Fibroblast of skin of abdomen (primary cell): ENCODE data around the gene CYP1A2. TPM values are rescaled to one million over a fixed set of nuclear protein-coding genes. Genes with fewer than 3 reads are reported as not detected.
"Not testable (repeated sequence)": the region's sequence is repeated elsewhere in the genome, so short reads cannot be mapped to it uniquely, and the experiment has no call there.

ENCODE experiments used
- DNase-seq: peaks from one replicate; pipeline ENCODE4 v3.0.0-alpha.2; 2013
- polyA plus RNA-seq, 2 experiments: library from polyadenylated mRNA; unstranded; fragments of 120-200 nt; gene quantifications; one replicate each; pipeline ENCODE4 v1.2.1, GENCODE V29; 2013; ENCODE audit not compliant: insufficient read length in 2 of 2

Gene CYP1A2
- polyA plus RNA-seq (2013, experiment 1 of 2; ENCODE audit: insufficient read length), result 0.08 TPM
- 0.05 TPM for polyA plus RNA-seq (2013, experiment 2 of 2; ENCODE audit: insufficient read length)

DNA sequence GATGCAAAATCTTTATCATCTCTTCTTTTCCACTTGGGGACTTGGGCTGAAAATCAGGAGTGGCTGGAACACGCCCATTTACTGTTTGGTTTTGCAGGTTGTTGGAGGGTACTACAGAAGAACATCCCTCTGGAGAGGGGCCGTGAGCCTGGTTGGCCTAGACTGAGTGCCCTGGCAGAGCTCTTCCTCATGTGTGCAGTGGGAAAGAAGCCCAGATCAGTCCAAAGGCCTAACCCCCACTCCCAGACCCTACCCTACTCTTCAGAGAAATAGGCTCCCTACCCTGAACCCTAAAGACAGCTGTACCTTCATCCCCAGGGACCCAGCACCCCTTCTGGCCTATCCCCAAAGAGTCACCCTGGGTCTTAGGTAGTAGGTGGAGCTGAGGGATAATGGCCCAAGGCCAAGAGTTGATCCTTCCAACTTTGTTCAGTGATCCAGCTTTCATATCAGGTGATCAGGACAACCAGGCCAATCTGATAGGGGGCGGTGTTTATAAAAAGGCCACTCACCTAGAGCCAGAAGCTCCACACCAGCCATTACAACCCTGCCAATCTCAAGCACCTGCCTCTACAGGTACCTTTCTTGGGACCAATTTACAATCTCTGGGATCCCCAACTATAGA is at the start of gene CYP1A2:
Gene CYP1A2 (plus strand): TSS at position 524 of the 625 bp plus-strand sequence. CDS start 894 bp downstream, outside the sequence.
- DNase-seq, result no peak

GRCh38 chr15:74709011-74709410 is 39.6 kb upstream of the CYP1A2 start:
- no peak for DNase-seq

DNA sequence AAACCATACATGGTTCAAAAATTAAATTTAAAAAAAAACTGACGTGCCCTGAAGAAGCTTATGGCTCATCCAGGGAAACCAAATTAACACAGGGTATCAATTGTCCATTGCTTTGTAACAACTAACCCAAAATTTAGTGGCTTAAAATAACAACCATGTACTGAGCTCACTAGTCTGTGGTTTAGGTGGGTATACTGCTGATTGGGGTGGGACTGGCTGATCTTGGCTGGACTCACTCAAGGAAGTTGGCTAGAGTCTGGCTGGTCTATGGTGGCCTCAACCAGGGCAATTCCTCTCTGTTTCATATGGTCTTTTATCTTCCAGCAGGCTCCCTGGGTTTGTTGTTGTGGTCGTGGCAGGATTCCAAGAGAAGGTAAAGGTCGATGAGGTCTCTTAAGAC is 38.8 kb upstream of the CYP1A2 start:
- no peak for DNase-seq

GRCh38 chr15:74710319-74711094 is 38.1 kb upstream of the CYP1A2 start:
- DNase-seq, result no peak

GRCh38 chr15:74712311-74712710 is 36.3 kb upstream of the CYP1A2 start:
- no peak for DNase-seq

GRCh38 chr15:74716651-74717050 is 32.0 kb upstream of the CYP1A2 start:
- DNase-seq, result no peak

- DNase-seq, result no peak
Measured at GRCh38 chr15:74722591-74722990, 26.1 kb upstream of the CYP1A2 start.

- DNase-seq, result no peak
Measured at GRCh38 chr15:74723187-74723586, 25.5 kb upstream of the CYP1A2 start.

- DNase-seq, result peak; percentile 35
Measured at GRCh38 chr15:74723754-74724334, 24.8 kb upstream of the CYP1A2 start.

GRCh38 chr15:74724570-74725224 is 23.9 kb upstream of the CYP1A2 start:
- no peak for DNase-seq

- no peak for DNase-seq
Measured at GRCh38 chr15:74725225-74725774, 23.3 kb upstream of the CYP1A2 start, which contains the start of gene CYP1A1. Gene CYP1A1 (minus strand): TSS chr15:74725528. CDS start chr15:74723097, 2,431 bp downstream.

- no peak for DNase-seq
Measured at GRCh38 chr15:74725845-74726773, 22.5 kb upstream of the CYP1A2 start.

DNA sequence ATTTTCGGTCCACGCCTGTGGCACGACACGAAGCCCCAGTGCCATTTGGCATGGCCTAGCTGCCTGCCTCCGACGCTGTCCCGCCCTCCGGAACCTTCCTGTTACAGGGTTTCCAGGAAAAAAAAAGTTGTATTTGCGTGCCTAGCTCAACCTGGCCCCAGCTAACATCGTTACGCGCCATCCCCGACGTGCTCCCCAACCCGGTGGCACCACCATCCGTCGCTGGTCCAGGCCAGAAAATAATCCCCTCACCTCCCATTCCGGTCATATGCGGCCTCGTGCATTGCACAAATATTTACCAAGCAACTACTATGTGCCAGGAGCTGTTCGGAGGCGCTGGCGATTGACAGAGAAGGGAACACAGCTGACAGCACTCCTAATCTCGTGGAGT is 21.9 kb upstream of the CYP1A2 start:
- no peak for DNase-seq

DNA sequence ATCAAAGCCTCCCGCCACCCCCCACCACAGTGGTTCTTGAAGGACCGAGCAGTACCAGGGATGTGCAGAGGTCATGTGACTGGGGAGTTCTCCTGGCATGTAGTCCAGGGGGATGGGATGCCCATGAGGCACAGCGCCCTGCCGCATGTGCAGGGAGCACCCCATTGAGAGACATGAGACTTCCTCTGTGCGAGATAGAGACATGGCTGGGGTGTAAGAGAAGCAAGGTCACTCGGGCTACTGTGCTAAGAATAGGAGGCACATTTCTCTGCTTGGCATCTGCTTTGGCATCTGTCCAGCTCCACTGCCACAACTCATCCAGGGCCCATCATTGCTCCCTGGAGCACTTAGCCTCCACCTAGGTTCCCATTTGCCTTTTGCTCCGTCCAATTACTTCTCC is 20.9 kb upstream of the CYP1A2 start:
- DNase-seq, result no peak

DNA sequence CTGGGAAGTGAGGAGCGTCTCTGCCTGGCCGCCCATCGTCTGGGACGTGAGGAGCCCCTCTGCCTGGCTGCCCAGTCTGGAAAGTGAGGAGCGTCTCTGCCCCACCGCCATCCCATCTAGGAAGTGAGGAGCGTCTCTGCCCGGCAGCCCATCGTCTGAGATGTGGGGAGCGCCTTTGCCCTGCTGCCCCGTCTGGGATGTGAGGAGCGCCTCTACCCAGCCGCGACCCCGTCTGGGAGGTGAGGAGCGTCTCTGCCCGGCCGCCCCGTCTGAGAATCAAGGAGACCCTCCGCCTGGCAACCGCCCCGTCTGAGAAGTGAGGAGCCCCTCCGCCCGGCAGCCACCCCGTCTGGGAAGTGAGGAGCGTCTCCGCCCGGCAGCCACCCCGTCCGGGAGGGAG is 19.9 kb upstream of the CYP1A2 start:
- not testable (repeated sequence) for DNase-seq

GRCh38 chr15:74729372-74729771 is 19.3 kb upstream of the CYP1A2 start:
- DNase-seq, result not testable (repeated sequence)

GRCh38 chr15:74730619-74731316 is 17.9 kb upstream of the CYP1A2 start:
- DNase-seq, result no peak

- DNase-seq, result no peak
Measured at GRCh38 chr15:74732846-74733245, 15.8 kb upstream of the CYP1A2 start.

GRCh38 chr15:74733269-74733668 is 15.4 kb upstream of the CYP1A2 start:
- DNase-seq, result no peak

- DNase-seq, result no peak
Measured at GRCh38 chr15:74735305-74735704, 13.3 kb upstream of the CYP1A2 start.

- not testable (repeated sequence) for DNase-seq
Measured at GRCh38 chr15:74738239-74738638, 10.4 kb upstream of the CYP1A2 start.
